NT2/D1 (cell line): Measurements from ENCODE around the gene PGPEP1.
A peak's percentile ranks its signal among the peaks of the same experiment; 100 is the strongest.

Experiments used
- DNase-seq: peaks from one replicate; pipeline ENCODE4 v3.0.0-alpha.2; 2011; ENCODE audit warnings: low read depth, low spot score
- H3K27me3 ChIP-seq: 2 replicates; pipeline ENCODE4 v1.6.0; 2011; ENCODE audit warnings: mild to moderate bottlenecking; ENCODE audit not compliant: insufficient read length, insufficient read depth
- H3K36me3 ChIP-seq: 2 replicates; pipeline ENCODE4 v1.6.1; 2011; ENCODE audit warnings: mild to moderate bottlenecking, low read length, mixed read lengths; ENCODE audit not compliant: insufficient read depth, insufficient read length
- H3K4me1 ChIP-seq: 2 replicates; pipeline ENCODE4 v1.5.1; 2011; ENCODE audit not compliant: insufficient read depth, insufficient read length
- H3K4me3 ChIP-seq: 2 replicates; pipeline ENCODE4 v1.5.1; 2011; ENCODE audit warnings: low read depth; ENCODE audit not compliant: insufficient read length
- H3K9ac ChIP-seq: 2 replicates; pipeline ENCODE4 v1.6.0; 2011; ENCODE audit warnings: low read depth; ENCODE audit not compliant: insufficient read length
- H3K9me3 ChIP-seq: 2 replicates; pipeline ENCODE4 v1.5.1; 2011; ENCODE audit warnings: mild to moderate bottlenecking, low read length; ENCODE audit not compliant: insufficient read depth
- SUZ12 ChIP-seq: IDR thresholded peaks from 2 replicates; pipeline ENCODE4 v1.6.1; 2011; ENCODE audit not compliant: insufficient read length, insufficient read depth; ENCODE audit errors: extremely low read depth
- YY1 ChIP-seq: IDR thresholded peaks from 2 replicates; pipeline ENCODE4 v1.6.1; 2011; ENCODE audit not compliant: insufficient read length, insufficient read depth
- ZNF274 ChIP-seq: IDR thresholded peaks from 2 replicates; pipeline ENCODE4 v1.6.1; 2011; ENCODE audit warnings: mild to moderate bottlenecking, low read depth, low read length

PGPEP1 gene

GRCh38 chr19:18294467-18294864 lies 45.9 kb upstream of the PGPEP1 start:
- peaks cover 20% of the 10 kb centered on the region for H3K4me1 ChIP-seq
- no peaks in the 10 kb centered on the region for H3K27me3 ChIP-seq
- peak overlapping the region; percentile 46 for H3K9ac ChIP-seq
- H3K36me3 ChIP-seq, result no peaks in the 10 kb centered on the region
- H3K4me3 ChIP-seq, result no peak overlapping the region
- no peak for TF ChIP-seq YY1
- TF ChIP-seq SUZ12, result no peak
- no peak for TF ChIP-seq ZNF274
- no peaks in the 10 kb centered on the region for H3K9me3 ChIP-seq
- DNase-seq, result no peak

GRCh38 chr19:18295034-18295451 lies 45.4 kb upstream of the PGPEP1 start:
- no peak for DNase-seq
- no peak overlapping the region for H3K4me3 ChIP-seq
- H3K36me3 ChIP-seq, result no peaks in the 10 kb centered on the region
- H3K9me3 ChIP-seq, result no peaks in the 10 kb centered on the region
- no peaks in the 10 kb centered on the region for H3K27me3 ChIP-seq
- TF ChIP-seq ZNF274 (no peak), SUZ12 (no peak), YY1 (no peak)
- peaks cover 20% of the 10 kb centered on the region for H3K4me1 ChIP-seq
- no peak overlapping the region for H3K9ac ChIP-seq

DNA sequence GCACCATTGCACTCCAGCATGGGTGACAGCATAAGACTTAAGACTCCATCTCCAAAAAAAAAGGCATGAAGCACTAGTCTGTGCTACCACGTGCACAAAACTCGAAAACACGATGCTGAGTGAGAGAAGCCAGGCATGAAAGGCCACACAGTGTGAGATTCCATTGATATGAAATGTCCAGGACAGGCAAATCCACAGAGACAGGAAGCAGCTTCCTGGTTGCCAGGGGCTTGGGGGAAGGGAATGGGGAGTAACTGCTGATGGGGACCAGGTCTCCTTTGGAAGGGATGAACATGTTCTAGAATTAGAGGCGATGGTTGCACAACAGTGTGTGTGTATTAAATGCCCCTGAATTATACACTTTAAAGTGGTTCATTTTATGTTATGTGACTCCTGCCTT lies 43.1 kb upstream of the PGPEP1 start:
- no peaks in the 10 kb centered on the region for H3K9me3 ChIP-seq
- no peak overlapping the region for H3K9ac ChIP-seq
- no peak for DNase-seq
- H3K4me1 ChIP-seq, result peaks cover 14% of the 10 kb centered on the region
- TF ChIP-seq YY1 (no peak), ZNF274 (no peak), SUZ12 (no peak)
- H3K36me3 ChIP-seq, result no peaks in the 10 kb centered on the region
- no peaks in the 10 kb centered on the region for H3K27me3 ChIP-seq
- no peak overlapping the region for H3K4me3 ChIP-seq

DNA sequence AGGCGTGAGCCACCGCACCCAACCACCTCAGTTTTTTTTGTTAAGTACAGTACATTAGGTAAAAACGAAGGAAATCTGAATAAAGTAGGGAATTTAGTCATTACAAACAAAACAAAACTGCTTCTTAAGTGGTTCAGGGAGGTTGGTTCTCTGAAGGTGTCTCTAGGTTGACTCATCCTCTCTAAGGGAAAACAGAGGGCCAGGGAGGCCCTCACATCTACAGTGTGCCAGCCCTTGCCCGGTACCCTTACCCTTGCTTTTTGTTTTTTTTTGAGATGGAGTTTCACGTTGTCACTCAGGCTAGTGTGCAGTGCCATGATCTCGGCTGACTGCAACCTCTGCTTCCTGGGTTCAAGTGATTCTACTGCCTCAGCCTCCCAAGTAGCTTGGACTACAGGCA lies 41.8 kb upstream of the PGPEP1 start:
- no peaks in the 10 kb centered on the region for H3K27me3 ChIP-seq
- H3K9me3 ChIP-seq, result no peaks in the 10 kb centered on the region
- TF ChIP-seq ZNF274, result no peak
- TF ChIP-seq SUZ12, result no peak
- no peak for TF ChIP-seq YY1
- no peaks in the 10 kb centered on the region for H3K36me3 ChIP-seq
- no peak overlapping the region for H3K4me3 ChIP-seq
- no peak for DNase-seq
- no peak overlapping the region for H3K9ac ChIP-seq
- H3K4me1 ChIP-seq, result peaks cover 18% of the 10 kb centered on the region

DNA sequence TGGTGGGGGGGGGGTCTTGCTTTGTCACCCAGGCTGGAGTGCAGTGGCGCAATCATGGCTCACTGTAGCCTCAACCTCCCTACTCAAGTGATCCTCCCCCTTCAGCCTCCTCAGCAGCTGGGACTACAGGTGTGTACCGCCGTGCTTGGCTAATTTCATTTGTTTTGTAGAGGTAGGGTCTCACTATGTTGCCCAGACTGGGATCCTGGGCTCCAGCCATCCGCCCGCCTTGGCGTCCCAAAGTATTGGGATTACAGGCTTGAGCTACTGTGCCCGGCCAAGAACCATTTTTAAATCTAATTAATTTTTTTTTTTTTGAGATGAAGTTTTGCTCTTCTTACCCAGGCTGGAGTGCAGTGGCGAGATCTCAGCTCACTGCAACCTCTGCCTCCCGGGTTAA lies 40.7 kb upstream of the PGPEP1 start:
- DNase-seq, result no peak
- Histone ChIP-seq H3K36me3 (no peaks in the 10 kb centered on the region), H3K4me3 (no peak overlapping the region), H3K9me3 (no peaks in the 10 kb centered on the region), H3K27me3 (no peaks in the 10 kb centered on the region), H3K9ac (no peak overlapping the region), H3K4me1 (peaks cover 9% of the 10 kb centered on the region)
- TF ChIP-seq ZNF274 (no peak), SUZ12 (no peak), YY1 (no peak)

DNA sequence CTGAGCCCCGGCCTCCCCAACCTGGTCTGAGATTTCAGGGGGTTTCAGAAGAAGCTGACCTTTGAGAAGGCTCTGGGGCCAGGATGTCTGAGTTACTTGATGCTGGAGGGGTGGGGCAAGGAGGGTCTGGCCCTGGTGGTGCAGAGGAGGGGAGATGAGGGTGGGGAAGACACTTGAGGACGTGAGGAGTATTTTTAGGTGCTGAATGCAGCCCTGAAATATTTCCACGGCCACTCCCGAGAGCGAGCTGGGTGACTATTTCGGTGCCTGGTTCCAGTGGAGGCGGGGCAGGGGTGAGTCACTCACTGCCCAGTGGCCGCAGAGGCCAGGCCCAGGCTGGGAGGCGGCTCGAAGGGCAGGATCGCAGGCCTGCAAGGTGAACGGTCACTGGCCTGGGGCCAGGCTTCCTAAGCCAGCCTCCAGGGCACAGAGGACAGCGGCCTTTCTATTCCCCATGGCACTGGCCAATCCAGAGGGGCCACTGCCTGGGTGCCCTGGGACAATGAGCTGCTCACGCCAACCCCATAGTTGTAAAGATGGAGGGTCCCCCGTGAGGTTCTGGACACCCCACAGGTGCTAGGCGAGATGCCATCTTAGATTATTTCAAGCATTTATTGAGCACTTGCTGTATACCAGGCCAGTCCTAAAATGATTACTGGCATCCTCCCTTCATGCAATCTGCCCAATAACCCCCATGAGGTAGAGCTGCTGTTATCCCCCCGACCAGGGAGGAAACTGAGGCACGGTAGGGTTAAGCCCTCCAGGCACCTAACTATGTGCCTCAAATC lies 39.3 kb upstream of the PGPEP1 start:
- TF ChIP-seq SUZ12 (no peak), YY1 (no peak), ZNF274 (no peak)
- Histone ChIP-seq H3K4me3 (no peak overlapping the region), H3K9me3 (no peaks in the 10 kb centered on the region), H3K9ac (peak overlapping the region; percentile 6), H3K4me1 (peaks cover 9% of the 10 kb centered on the region), H3K36me3 (peaks cover 5% of the 10 kb centered on the region), H3K27me3 (no peaks in the 10 kb centered on the region)
- no peak for DNase-seq

DNA sequence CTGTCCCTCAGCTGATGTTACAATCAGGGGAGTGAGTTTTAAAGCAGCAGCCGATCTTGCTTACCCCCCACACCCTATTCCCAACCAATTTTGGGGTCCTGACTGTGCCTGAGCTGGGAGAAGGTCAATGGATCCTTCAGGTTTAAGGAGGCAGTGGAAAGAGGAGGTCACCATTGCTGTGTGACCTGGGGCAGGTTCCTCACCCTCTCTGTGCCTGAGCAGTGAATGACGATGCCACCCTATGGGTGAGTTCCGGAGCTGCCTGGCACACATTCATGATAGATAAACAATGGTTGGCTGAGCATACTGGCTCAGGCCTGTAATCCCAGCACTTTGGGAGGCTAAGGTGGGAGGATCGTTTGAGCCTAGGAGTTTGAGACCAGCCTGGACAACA lies 38.7 kb upstream of the PGPEP1 start:
- DNase-seq, result no peak
- TF ChIP-seq ZNF274 (no peak), SUZ12 (no peak), YY1 (no peak)
- H3K4me1 ChIP-seq, result peaks cover 12% of the 10 kb centered on the region
- no peaks in the 10 kb centered on the region for H3K27me3 ChIP-seq
- peaks cover 11% of the 10 kb centered on the region for H3K36me3 ChIP-seq
- no peak overlapping the region for H3K9ac ChIP-seq
- no peaks in the 10 kb centered on the region for H3K9me3 ChIP-seq
- no peak overlapping the region for H3K4me3 ChIP-seq
